Hepatocyte (in vitro differentiated cells): ENCODE results near the gene DCAF11. TPM values are rescaled to one million over a fixed set of nuclear protein-coding genes. Genes with fewer than 3 reads are reported as not detected.
A peak's percentile ranks its signal among the peaks of the same experiment; 100 is the strongest.

Experiments used
- DNase-seq: peaks from one replicate; pipeline ENCODE4 v3.0.0-alpha.2; 2016; ENCODE audit warnings: low spot score
- H2AFZ ChIP-seq: fragments of 200-600 bp; sonication (generic); 2 replicates; pipeline ENCODE4 v1.6.0; 2016; ENCODE audit warnings: antibody characterized with exemption, mild to moderate bottlenecking
- H3K27ac ChIP-seq: fragments of 200-600 bp; sonication (generic); 2 replicates; pipeline ENCODE4 v1.5.1; 2016; ENCODE audit warnings: mild to moderate bottlenecking
- H3K27me3 ChIP-seq: fragments of 200-600 bp; sonication (generic); 2 replicates; pipeline ENCODE4 v1.6.1; 2016
- H3K36me3 ChIP-seq: fragments of 200-600 bp; sonication (generic); replicated peaks from 2 replicates; pipeline ENCODE4 v1.5.1; 2016; ENCODE audit warnings: low read depth; ENCODE audit not compliant: insufficient read depth
- H3K4me1 ChIP-seq: fragments of 200-600 bp; sonication (generic); 2 replicates; pipeline ENCODE4 v1.5.1; 2016; ENCODE audit warnings: mild to moderate bottlenecking, moderate library complexity; ENCODE audit not compliant: insufficient read depth
- H3K4me2 ChIP-seq: fragments of 200-600 bp; sonication (generic); 2 replicates; pipeline ENCODE4 v1.6.0; 2016
- H3K4me3 ChIP-seq: fragments of 200-600 bp; sonication (generic); 2 replicates; pipeline ENCODE4 v1.5.1; 2016; ENCODE audit warnings: mild to moderate bottlenecking
- H3K79me2 ChIP-seq: fragments of 200-600 bp; sonication (generic); 2 replicates; pipeline ENCODE4 v1.6.0; 2017; ENCODE audit warnings: mild to moderate bottlenecking
- H3K9me2 ChIP-seq: fragments of 200-600 bp; sonication (generic); replicated peaks from 2 replicates; pipeline ENCODE4 v1.6.0; 2017; ENCODE audit warnings: mild to moderate bottlenecking; ENCODE audit not compliant: insufficient read depth
- H3K9me3 ChIP-seq: fragments of 200-600 bp; sonication (generic); 2 replicates; pipeline ENCODE4 v1.5.1; 2016; ENCODE audit warnings: low read depth, mild to moderate bottlenecking
- H4K20me1 ChIP-seq: fragments of 200-600 bp; sonication (generic); 2 replicates; pipeline ENCODE4 v1.6.0; 2016; ENCODE audit warnings: mild to moderate bottlenecking; ENCODE audit not compliant: insufficient read depth, poor library complexity, severe bottlenecking
- EZH2 ChIP-seq: fragments of 200-600 bp; sonication (generic); IDR thresholded peaks from 2 replicates; pipeline ENCODE4 v1.6.1; 2016; ENCODE audit warnings: antibody characterized with exemption, mild to moderate bottlenecking, borderline replicate concordance
- EZH2phosphoT487 ChIP-seq: fragments of 200-600 bp; sonication (generic); IDR thresholded peaks from one replicate; pipeline ENCODE4 v1.6.1; 2018; ENCODE audit warnings: antibody characterized with exemption, mild to moderate bottlenecking, low read depth, moderate library complexity; ENCODE audit not compliant: unreplicated experiment, severe bottlenecking
- WGBS: methylation state at CpG from one replicate; pipeline ENCODE4 v1.1.6; 2016; ENCODE audit warnings: low lambda C conversion rate; ENCODE audit errors: missing lambda C conversion rate; 5-methylcytosine and 5-hydroxymethylcytosine counted together
- microRNA-seq: library from miRNA; unstranded; fragments of <30 nt; microRNA quantifications from one replicate; pipeline ENCODE4, GENCODE V29; 2017
- polyA plus RNA-seq: library from polyadenylated mRNA; unstranded; fragments of >200 nt; fragmentation: Nextera tagmentation; extraction: Ambion mirVana; gene quantifications from 2 replicates; pipeline ENCODE4 v1.2.1, GENCODE V29; 2016
- small RNA-seq: library from RNA; depleted of rRNA; stranded (forward); fragments of <200 nt; gene quantifications from one replicate; pipeline ENCODE3, GENCODE V24; 2014
- total RNA-seq: library from RNA; depleted of rRNA; stranded (reverse); fragments of >200 nt; gene quantifications from 2 replicates; pipeline ENCODE4 v1.2.3, GENCODE V29; 2014
- TF ChIP-seq, protein P1 (sequence below): fragments of 200-600 bp; sonication (generic); IDR thresholded peaks from 2 replicates; pipeline ENCODE4 v1.5.1; 2016; ENCODE audit warnings: antibody characterized with exemption, mild to moderate bottlenecking; ENCODE audit not compliant: poor library complexity

Gene DCAF11
- total and polyA plus RNA-seq, 2 experiments from 2014 or later, result 55.6 to 78.9 TPM

DNA sequence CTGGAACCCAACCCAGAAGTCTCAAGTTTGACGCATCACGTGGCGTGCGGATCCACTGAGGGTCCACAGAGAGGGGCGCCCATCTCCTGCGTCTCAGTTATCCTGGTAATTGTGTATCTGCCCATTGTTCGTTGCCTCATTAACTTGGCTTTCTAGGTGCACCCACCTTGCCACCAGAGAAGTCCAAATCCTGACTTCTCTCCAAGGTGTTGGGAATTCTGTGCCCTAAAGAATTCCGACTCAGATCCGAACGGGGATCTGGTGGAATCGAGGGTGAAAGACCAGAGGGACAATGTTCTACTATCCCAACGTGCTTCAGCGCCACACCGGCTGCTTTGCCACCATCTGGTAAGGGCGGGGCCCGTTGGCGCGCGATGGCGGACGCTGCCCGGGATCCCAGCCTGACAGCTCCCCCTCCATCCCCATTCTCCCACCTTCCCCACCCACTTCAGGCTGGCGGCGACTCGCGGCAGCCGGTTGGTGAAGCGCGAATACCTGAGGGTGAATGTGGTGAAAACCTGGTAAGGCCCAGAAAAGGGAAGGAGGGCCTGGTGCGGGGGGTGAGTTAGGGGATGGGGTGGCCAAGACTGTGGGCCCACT, 57.8 kb downstream of the DCAF11 start:
- Histone ChIP-seq H4K20me1 (no peaks in the 10 kb centered on the region), H3K4me1 (peaks cover 5% of the 10 kb centered on the region), H3K36me3 (peaks cover 2% of the 10 kb centered on the region), H3K4me2 (peak overlapping the region; percentile 81), H3K9me2 (no peaks in the 10 kb centered on the region), H3K4me3 (peak overlapping the region; percentile 11), H3K27ac (peak overlapping the region; percentile 71), H3K27me3 (no peaks in the 10 kb centered on the region), H3K79me2 (peaks cover 27% of the 10 kb centered on the region), H3K9me3 (no peaks in the 10 kb centered on the region), H2AFZ (peak overlapping the region; percentile 16)
- TF ChIP-seq EZH2phosphoT487, result no peak
- TF ChIP-seq EZH2, result no peak
- TF ChIP-seq, protein P1, sequence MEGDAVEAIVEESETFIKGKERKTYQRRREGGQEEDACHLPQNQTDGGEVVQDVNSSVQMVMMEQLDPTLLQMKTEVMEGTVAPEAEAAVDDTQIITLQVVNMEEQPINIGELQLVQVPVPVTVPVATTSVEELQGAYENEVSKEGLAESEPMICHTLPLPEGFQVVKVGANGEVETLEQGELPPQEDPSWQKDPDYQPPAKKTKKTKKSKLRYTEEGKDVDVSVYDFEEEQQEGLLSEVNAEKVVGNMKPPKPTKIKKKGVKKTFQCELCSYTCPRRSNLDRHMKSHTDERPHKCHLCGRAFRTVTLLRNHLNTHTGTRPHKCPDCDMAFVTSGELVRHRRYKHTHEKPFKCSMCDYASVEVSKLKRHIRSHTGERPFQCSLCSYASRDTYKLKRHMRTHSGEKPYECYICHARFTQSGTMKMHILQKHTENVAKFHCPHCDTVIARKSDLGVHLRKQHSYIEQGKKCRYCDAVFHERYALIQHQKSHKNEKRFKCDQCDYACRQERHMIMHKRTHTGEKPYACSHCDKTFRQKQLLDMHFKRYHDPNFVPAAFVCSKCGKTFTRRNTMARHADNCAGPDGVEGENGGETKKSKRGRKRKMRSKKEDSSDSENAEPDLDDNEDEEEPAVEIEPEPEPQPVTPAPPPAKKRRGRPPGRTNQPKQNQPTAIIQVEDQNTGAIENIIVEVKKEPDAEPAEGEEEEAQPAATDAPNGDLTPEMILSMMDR, result no peak
- WGBS, result 46% methylated on average over 30 of the region's 30 CpGs
- no peak for DNase-seq

DNA sequence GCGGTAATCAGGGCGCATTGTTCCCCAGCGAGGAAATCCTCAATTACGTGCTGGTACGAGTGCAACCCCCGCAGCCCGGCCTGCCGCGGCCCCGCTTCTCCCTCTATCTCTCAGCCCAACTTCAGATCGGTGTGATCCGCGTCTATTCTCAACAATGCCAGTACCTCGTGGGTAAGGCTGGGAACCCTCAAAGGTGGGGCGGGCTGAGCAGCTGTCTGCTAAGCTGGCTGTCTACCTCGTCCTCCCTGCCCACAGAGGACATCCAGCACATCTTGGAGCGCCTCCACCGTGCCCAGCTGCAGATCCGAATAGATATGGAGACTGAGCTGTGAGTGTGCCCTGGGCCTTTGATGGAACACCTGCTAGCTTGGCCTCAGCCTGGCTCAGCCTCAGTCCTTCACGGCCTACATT, 58.3 kb downstream of the DCAF11 start:
- no peak for DNase-seq
- TF ChIP-seq, protein P1, result no peak
- no peak for TF ChIP-seq EZH2phosphoT487
- no peak for TF ChIP-seq EZH2
- H3K9me2 ChIP-seq, result no peaks in the 10 kb centered on the region
- no peaks in the 10 kb centered on the region for H4K20me1 ChIP-seq
- peak overlapping the region; percentile 71 for H3K27ac ChIP-seq
- peaks cover 27% of the 10 kb centered on the region for H3K79me2 ChIP-seq
- peaks cover 2% of the 10 kb centered on the region for H3K36me3 ChIP-seq
- no peaks in the 10 kb centered on the region for H3K27me3 ChIP-seq
- H3K4me3 ChIP-seq, result peak overlapping the region; percentile 11
- peaks cover 5% of the 10 kb centered on the region for H3K4me1 ChIP-seq
- peak overlapping the region; percentile 81 for H3K4me2 ChIP-seq
- H2AFZ ChIP-seq, result no peak overlapping the region
- no peaks in the 10 kb centered on the region for H3K9me3 ChIP-seq
- WGBS, result 75% methylated on average over 20 of the region's 20 CpGs

Small RNA genes lying within 50 kb of the gene (microRNA-seq; reads per million reads assigned to microRNA genes)
- gene MIR7703, result not detected

Small RNA genes lying within 50 kb of the gene (small RNA-seq; reads per million reads assigned to genes)
- not detected for gene IRF9
- not detected for gene RNA5SP383

Other genes with a start within 250 kb of the DCAF11 start
- 26.5 and 38.3 TPM in 2 replicates for gene DHRS4, start 161.0 kb upstream of the DCAF11 start, total RNA-seq
- gene DHRS4, start 161.0 kb upstream of the DCAF11 start, polyA plus RNA-seq, result 41.3 and 47.4 TPM in 2 replicates
- 14.6 and 15.2 TPM in 2 replicates for gene DHRS4L2, start 125.8 kb upstream of the DCAF11 start, total RNA-seq
- gene DHRS4L2, start 125.8 kb upstream of the DCAF11 start, polyA plus RNA-seq, result 22.6 and 28.4 TPM in 2 replicates
- 0.37 and 0.40 TPM in 2 replicates for gene CARMIL3, start 62.8 kb upstream of the DCAF11 start, total RNA-seq
- gene CARMIL3, start 62.8 kb upstream of the DCAF11 start, polyA plus RNA-seq, result 0.46 TPM in 1 of 2 replicates, not detected in the other
- gene CPNE6, start 43.2 kb upstream of the DCAF11 start, total RNA-seq, result not detected in 2 replicates
- gene CPNE6, start 43.2 kb upstream of the DCAF11 start, polyA plus RNA-seq, result not detected in 2 replicates
- 68.7 and 76.5 TPM in 2 replicates for gene PCK2, start 20.5 kb upstream of the DCAF11 start, total RNA-seq
- gene PCK2, start 20.5 kb upstream of the DCAF11 start, polyA plus RNA-seq, result 75.0 and 88.8 TPM in 2 replicates
- 1.2 and 4.8 TPM in 2 replicates for gene NRL, start 172 bp downstream of the DCAF11 start, total RNA-seq
- 2.4 and 3.3 TPM in 2 replicates for gene NRL, start 172 bp downstream of the DCAF11 start, polyA plus RNA-seq
- 0.24 and 1.0 TPM in 2 replicates for gene FITM1, start 15.9 kb downstream of the DCAF11 start, total RNA-seq
- gene FITM1, start 15.9 kb downstream of the DCAF11 start, polyA plus RNA-seq, result 0.62 and 2.2 TPM in 2 replicates
- gene PSME1, start 21.4 kb downstream of the DCAF11 start, total RNA-seq, result 123 and 134 TPM in 2 replicates
- gene PSME1, start 21.4 kb downstream of the DCAF11 start, polyA plus RNA-seq, result 202 and 238 TPM in 2 replicates
- 13.8 TPM in 2 replicates for gene EMC9, start 26.8 kb downstream of the DCAF11 start, total RNA-seq
- gene EMC9, start 26.8 kb downstream of the DCAF11 start, polyA plus RNA-seq, result 32.2 and 34.1 TPM in 2 replicates
- gene PSME2, start 31.8 kb downstream of the DCAF11 start, total RNA-seq, result 62.7 and 75.5 TPM in 2 replicates
- gene PSME2, start 31.8 kb downstream of the DCAF11 start, polyA plus RNA-seq, result 178 and 189 TPM in 2 replicates
- gene RNF31, start 32.7 kb downstream of the DCAF11 start, total RNA-seq, result 27.8 and 35.0 TPM in 2 replicates
- gene RNF31, start 32.7 kb downstream of the DCAF11 start, polyA plus RNA-seq, result 27.3 and 29.7 TPM in 2 replicates
- 33.7 and 42.7 TPM in 2 replicates for gene IRF9, start 46.5 kb downstream of the DCAF11 start, total RNA-seq
- 66.9 and 79.5 TPM in 2 replicates for gene IRF9, start 46.5 kb downstream of the DCAF11 start, polyA plus RNA-seq
- gene REC8, start 57.3 kb downstream of the DCAF11 start, total RNA-seq, result 28.5 and 44.8 TPM in 2 replicates
- 170 and 193 TPM in 2 replicates for gene REC8, start 57.3 kb downstream of the DCAF11 start, polyA plus RNA-seq
- gene IPO4, start 74.0 kb downstream of the DCAF11 start, total RNA-seq, result 18.7 and 19.5 TPM in 2 replicates
- 19.0 and 26.4 TPM in 2 replicates for gene IPO4, start 74.0 kb downstream of the DCAF11 start, polyA plus RNA-seq
- 68.1 and 75.4 TPM in 2 replicates for gene TM9SF1, start 80.7 kb downstream of the DCAF11 start, total RNA-seq
- 84.0 and 86.1 TPM in 2 replicates for gene TM9SF1, start 80.7 kb downstream of the DCAF11 start, polyA plus RNA-seq
- gene TSSK4, start 90.9 kb downstream of the DCAF11 start, total RNA-seq, result 0.84 TPM in 1 of 2 replicates, not detected in the other
- gene TSSK4, start 90.9 kb downstream of the DCAF11 start, polyA plus RNA-seq, result 0.74 and 1.4 TPM in 2 replicates
- 25.6 and 40.8 TPM in 2 replicates for gene CHMP4A, start 98.7 kb downstream of the DCAF11 start, total RNA-seq
- gene CHMP4A, start 98.7 kb downstream of the DCAF11 start, polyA plus RNA-seq, result 73.6 and 106 TPM in 2 replicates
- gene MDP1, start 101.3 kb downstream of the DCAF11 start, total RNA-seq, result 8.0 and 12.2 TPM in 2 replicates
- 16.1 and 20.9 TPM in 2 replicates for gene MDP1, start 101.3 kb downstream of the DCAF11 start, polyA plus RNA-seq
- 158 and 162 TPM in 2 replicates for gene NEDD8, start 117.6 kb downstream of the DCAF11 start, total RNA-seq
- gene NEDD8, start 117.6 kb downstream of the DCAF11 start, polyA plus RNA-seq, result 326 TPM in 2 replicates
- 70.2 and 83.4 TPM in 2 replicates for gene GMPR2, start 118.2 kb downstream of the DCAF11 start, total RNA-seq
- gene GMPR2, start 118.2 kb downstream of the DCAF11 start, polyA plus RNA-seq, result 62.4 and 69.6 TPM in 2 replicates
- 34.0 and 36.5 TPM in 2 replicates for gene TINF2, start 127.8 kb downstream of the DCAF11 start, total RNA-seq
- gene TINF2, start 127.8 kb downstream of the DCAF11 start, polyA plus RNA-seq, result 39.6 and 42.5 TPM in 2 replicates
- gene TGM1, start 148.4 kb downstream of the DCAF11 start, total RNA-seq, result 0.33 and 0.56 TPM in 2 replicates
- 1.5 and 1.9 TPM in 2 replicates for gene TGM1, start 148.4 kb downstream of the DCAF11 start, polyA plus RNA-seq
- gene RABGGTA, start 156.8 kb downstream of the DCAF11 start, total RNA-seq, result 13.0 and 18.2 TPM in 2 replicates
- gene RABGGTA, start 156.8 kb downstream of the DCAF11 start, polyA plus RNA-seq, result 36.0 and 52.1 TPM in 2 replicates
- gene DHRS1, start 185.0 kb downstream of the DCAF11 start, total RNA-seq, result 23.0 and 29.9 TPM in 2 replicates
- gene DHRS1, start 185.0 kb downstream of the DCAF11 start, polyA plus RNA-seq, result 39.5 and 55.9 TPM in 2 replicates
- gene NOP9, start 185.1 kb downstream of the DCAF11 start, total RNA-seq, result 12.5 and 13.2 TPM in 2 replicates
- 2.4 and 3.7 TPM in 2 replicates for gene NOP9, start 185.1 kb downstream of the DCAF11 start, polyA plus RNA-seq
- 43.0 and 56.9 TPM in 2 replicates for gene CIDEB, start 193.2 kb downstream of the DCAF11 start, total RNA-seq
- 46.3 and 59.9 TPM in 2 replicates for gene CIDEB, start 193.2 kb downstream of the DCAF11 start, polyA plus RNA-seq
- gene LTB4R2, start 195.4 kb downstream of the DCAF11 start, total RNA-seq, result 3.3 and 3.6 TPM in 2 replicates
- 0.56 and 0.92 TPM in 2 replicates for gene LTB4R2, start 195.4 kb downstream of the DCAF11 start, polyA plus RNA-seq
- 4.2 and 5.1 TPM in 2 replicates for gene LTB4R, start 196.7 kb downstream of the DCAF11 start, total RNA-seq
- gene LTB4R, start 196.7 kb downstream of the DCAF11 start, polyA plus RNA-seq, result 3.6 and 6.2 TPM in 2 replicates
- gene ADCY4, start 220.3 kb downstream of the DCAF11 start, total RNA-seq, result 0.63 and 1.4 TPM in 2 replicates
- gene ADCY4, start 220.3 kb downstream of the DCAF11 start, polyA plus RNA-seq, result 1.3 and 4.1 TPM in 2 replicates
- 4.8 and 9.1 TPM in 2 replicates for gene RIPK3, start 225.2 kb downstream of the DCAF11 start, total RNA-seq
- gene RIPK3, start 225.2 kb downstream of the DCAF11 start, polyA plus RNA-seq, result 7.0 and 7.4 TPM in 2 replicates